DOHH2 (cell line): Measurements from ENCODE around the gene ZBED5.
"Not testable (repeated sequence)": the region's sequence is repeated elsewhere in the genome, so short reads cannot be mapped to it uniquely, and the experiment has no call there.

ENCODE experiments used
- H3F3A ChIP-seq: fragments of 200-600 bp; sonication (generic), shearing (Covaris generic); 2 replicates; pipeline ENCODE4 v1.6.0; 2016; ENCODE audit warnings: antibody characterized with exemption, mild to moderate bottlenecking; ENCODE audit not compliant: control insufficient read depth, insufficient read depth
- H3K27ac ChIP-seq: fragments of 200-600 bp; sonication (generic); 2 replicates; pipeline ENCODE4 v1.5.1; 2014; ENCODE audit warnings: low read depth, mild to moderate bottlenecking, low read length, moderate library complexity
- H3K27me3 ChIP-seq: fragments of 200-600 bp; sonication (generic); 2 replicates; pipeline ENCODE4 v1.6.1; 2014; ENCODE audit warnings: mild to moderate bottlenecking, low read length, mixed read lengths; ENCODE audit not compliant: control insufficient read depth
- H3K36me3 ChIP-seq: fragments of 200-600 bp; sonication (generic); 2 replicates; pipeline ENCODE4 v1.6.1; 2014; ENCODE audit warnings: mild to moderate bottlenecking, low read length, moderate library complexity, mixed read lengths; ENCODE audit not compliant: control insufficient read depth
- H3K4me1 ChIP-seq: fragments of 200-600 bp; sonication (generic); 2 replicates; pipeline ENCODE4 v1.6.1; 2014; ENCODE audit warnings: mild to moderate bottlenecking, low read length, mixed read lengths; ENCODE audit not compliant: control insufficient read depth
- H3K4me2 ChIP-seq: fragments of 200-600 bp; sonication (generic); 2 replicates; pipeline ENCODE4 v1.6.0; 2014; ENCODE audit warnings: mild to moderate bottlenecking, low read length, moderate library complexity
- H3K4me3 ChIP-seq: fragments of 200-600 bp; sonication (generic); 2 replicates; pipeline ENCODE4 v1.5.1; 2014; ENCODE audit warnings: mild to moderate bottlenecking, low read length, mixed read lengths
- H3K79me2 ChIP-seq: fragments of 200-600 bp; sonication (generic); 2 replicates; pipeline ENCODE4 v1.6.1; 2014; ENCODE audit warnings: mild to moderate bottlenecking, low read length, mixed read lengths; ENCODE audit not compliant: control insufficient read depth
- H3K9me2 ChIP-seq: fragments of 200-600 bp; sonication (generic); replicated peaks from 2 replicates; pipeline ENCODE4 v1.6.1; 2014; ENCODE audit warnings: mild to moderate bottlenecking, low read length, mixed read lengths; ENCODE audit not compliant: control insufficient read depth
- H3K9me3 ChIP-seq: fragments of 200-600 bp; sonication (generic); 2 replicates; pipeline ENCODE4 v1.6.1; 2014; ENCODE audit warnings: antibody characterized with exemption, low read length, mixed read lengths; ENCODE audit not compliant: control insufficient read depth, insufficient read depth
- H4K20me1 ChIP-seq: fragments of 200-600 bp; sonication (generic); 2 replicates; pipeline ENCODE4 v1.6.0; 2014; ENCODE audit warnings: low read depth, mild to moderate bottlenecking, antibody characterized with exemption, low read length, moderate library complexity; ENCODE audit not compliant: control insufficient read depth, insufficient read depth
- EZH2phosphoT487 ChIP-seq: fragments of 200-600 bp; sonication (generic); IDR thresholded peaks from 2 replicates; pipeline ENCODE4 v1.6.1; 2017; ENCODE audit warnings: borderline replicate concordance, mild to moderate bottlenecking, antibody characterized with exemption, low read length, moderate library complexity, mixed read lengths
- TF ChIP-seq, protein P1 (sequence below): fragments of 200-600 bp; sonication (generic); IDR thresholded peaks from one replicate; pipeline ENCODE4 v1.5.1; 2014; ENCODE audit warnings: antibody characterized with exemption, mild to moderate bottlenecking, low read depth, low read length; ENCODE audit not compliant: poor library complexity, severe bottlenecking

Gene ZBED5

DNA sequence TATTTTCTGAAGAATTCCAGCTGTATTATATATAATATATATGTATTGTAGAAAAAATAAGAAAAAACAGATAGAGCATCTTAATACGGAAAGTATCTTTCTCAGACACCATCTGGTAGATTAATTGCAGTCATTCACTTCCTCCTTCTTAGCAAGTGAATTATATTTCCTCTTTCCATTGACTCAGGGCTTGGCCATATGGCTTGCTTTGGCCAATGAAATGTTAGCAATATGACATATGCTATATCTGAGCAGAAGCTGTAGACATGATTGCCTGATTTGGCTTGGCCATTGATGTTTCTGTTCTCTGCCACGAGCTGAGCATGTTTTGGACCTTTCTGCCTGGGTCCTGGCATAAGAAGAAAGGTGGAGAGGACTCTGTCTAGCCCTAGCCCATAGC is 34.4 kb upstream of the ZBED5 start:
- Histone ChIP-seq H3K9me2 (no peaks in the 10 kb centered on the region), H3K4me3 (no peak overlapping the region), H3K27me3 (no peaks in the 10 kb centered on the region), H3F3A (no peaks in the 10 kb centered on the region), H3K27ac (no peak overlapping the region), H3K9me3 (no peaks in the 10 kb centered on the region; the same call in 1 of the 2 replicates), H3K4me1 (peaks cover 3% of the 10 kb centered on the region; the same call in 1 of the 2 replicates), H3K36me3 (no peaks in the 10 kb centered on the region), H4K20me1 (no peaks in the 10 kb centered on the region), H3K79me2 (no peaks in the 10 kb centered on the region), H3K4me2 (no peak overlapping the region)
- TF ChIP-seq, protein P1, sequence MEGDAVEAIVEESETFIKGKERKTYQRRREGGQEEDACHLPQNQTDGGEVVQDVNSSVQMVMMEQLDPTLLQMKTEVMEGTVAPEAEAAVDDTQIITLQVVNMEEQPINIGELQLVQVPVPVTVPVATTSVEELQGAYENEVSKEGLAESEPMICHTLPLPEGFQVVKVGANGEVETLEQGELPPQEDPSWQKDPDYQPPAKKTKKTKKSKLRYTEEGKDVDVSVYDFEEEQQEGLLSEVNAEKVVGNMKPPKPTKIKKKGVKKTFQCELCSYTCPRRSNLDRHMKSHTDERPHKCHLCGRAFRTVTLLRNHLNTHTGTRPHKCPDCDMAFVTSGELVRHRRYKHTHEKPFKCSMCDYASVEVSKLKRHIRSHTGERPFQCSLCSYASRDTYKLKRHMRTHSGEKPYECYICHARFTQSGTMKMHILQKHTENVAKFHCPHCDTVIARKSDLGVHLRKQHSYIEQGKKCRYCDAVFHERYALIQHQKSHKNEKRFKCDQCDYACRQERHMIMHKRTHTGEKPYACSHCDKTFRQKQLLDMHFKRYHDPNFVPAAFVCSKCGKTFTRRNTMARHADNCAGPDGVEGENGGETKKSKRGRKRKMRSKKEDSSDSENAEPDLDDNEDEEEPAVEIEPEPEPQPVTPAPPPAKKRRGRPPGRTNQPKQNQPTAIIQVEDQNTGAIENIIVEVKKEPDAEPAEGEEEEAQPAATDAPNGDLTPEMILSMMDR, result no peak
- TF ChIP-seq EZH2phosphoT487, result no peak

DNA sequence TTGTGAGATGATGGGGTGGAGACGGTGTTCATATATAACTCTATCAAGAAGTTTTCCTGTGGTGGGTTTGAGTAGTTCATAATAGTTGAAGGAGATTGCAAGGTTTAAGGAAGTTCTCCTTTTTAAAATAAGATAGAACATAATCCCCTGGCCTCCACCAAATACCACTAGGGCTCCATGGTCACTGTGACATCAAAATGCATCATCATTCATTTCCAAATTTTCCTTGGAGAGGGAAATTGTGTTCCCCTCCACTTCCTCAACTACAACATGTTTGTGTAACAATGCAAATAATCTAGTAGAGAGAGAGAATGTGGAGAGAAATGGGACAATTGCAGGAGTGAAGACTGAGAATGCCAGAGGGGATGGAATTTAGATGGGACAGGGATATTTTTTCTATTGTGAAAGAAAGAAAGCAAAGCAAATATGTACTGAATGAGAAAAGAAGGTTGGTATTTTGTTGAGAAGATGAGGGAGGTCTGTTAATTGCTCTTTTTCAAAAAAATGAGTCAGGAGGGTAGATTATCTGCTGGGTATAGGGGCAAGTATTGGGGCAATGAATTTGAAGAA is 33.4 kb upstream of the ZBED5 start:
- Histone ChIP-seq H3K4me2 (no peak overlapping the region), H3K4me1 (peaks cover 3% of the 10 kb centered on the region; the same call in 1 of the 2 replicates), H3K9me3 (no peaks in the 10 kb centered on the region; the same call in 1 of the 2 replicates)

DNA sequence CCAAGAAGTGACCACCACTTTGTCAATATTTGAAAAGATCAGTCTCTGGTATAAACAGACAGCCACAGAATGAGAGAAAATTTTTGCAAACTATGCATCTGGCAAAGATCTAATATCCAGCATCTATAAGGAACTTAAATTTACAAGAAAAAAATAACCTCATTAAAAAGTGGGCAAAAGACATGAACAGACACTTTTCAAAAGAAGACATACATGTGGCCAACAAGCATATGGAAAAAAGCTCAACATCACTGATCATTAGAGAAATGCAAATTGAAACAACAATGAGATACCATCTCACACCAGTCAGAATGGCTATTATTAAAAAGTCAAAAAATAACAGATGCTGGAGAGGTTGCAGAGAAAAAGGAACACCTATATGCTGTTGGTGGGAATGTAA is 32.2 kb upstream of the ZBED5 start:
- H4K20me1 ChIP-seq, H3K79me2 ChIP-seq, H3K4me3 ChIP-seq, H3F3A ChIP-seq, H3K9me3 ChIP-seq, H3K27me3 ChIP-seq, H3K4me1 ChIP-seq, H3K4me2 ChIP-seq, H3K27ac ChIP-seq, H3K36me3 ChIP-seq, H3K9me2 ChIP-seq: not testable (repeated sequence)

More for the DNA sequence above, 33.4 kb upstream of the ZBED5 start:
- no peaks in the 10 kb centered on the region for H3K9me2 ChIP-seq
- no peaks in the 10 kb centered on the region for H4K20me1 ChIP-seq
- no peaks in the 10 kb centered on the region for H3K27me3 ChIP-seq
- no peaks in the 10 kb centered on the region for H3F3A ChIP-seq
- H3K4me3 ChIP-seq, result no peak overlapping the region
- no peak overlapping the region for H3K27ac ChIP-seq
- TF ChIP-seq EZH2phosphoT487, result no peak
- H3K79me2 ChIP-seq, result no peaks in the 10 kb centered on the region
- H3K36me3 ChIP-seq, result no peaks in the 10 kb centered on the region

DNA sequence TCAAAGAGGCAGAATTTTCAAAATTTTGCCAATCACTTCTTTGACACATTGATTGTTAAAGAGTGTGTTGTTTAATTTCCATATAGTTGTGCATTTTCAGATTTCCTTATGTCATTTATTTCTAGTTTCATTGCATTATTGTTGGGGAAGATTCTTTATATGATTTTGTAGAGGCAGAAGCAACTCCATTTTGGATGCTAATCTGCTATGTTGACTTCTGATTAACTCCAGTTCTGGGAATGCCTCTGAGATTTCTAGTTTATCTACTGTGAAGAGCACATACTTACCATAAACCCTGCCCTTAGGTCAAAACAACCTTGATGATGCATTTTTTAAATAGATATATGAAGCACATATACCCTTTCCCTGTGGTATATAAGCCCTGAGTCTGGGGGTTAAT is 29.5 kb upstream of the ZBED5 start:
- no peaks in the 10 kb centered on the region for H3K36me3 ChIP-seq
- no peaks in the 10 kb centered on the region for H3K79me2 ChIP-seq
- H3K9me2 ChIP-seq, result no peaks in the 10 kb centered on the region
- peaks cover 1% of the 10 kb centered on the region; the same call in 1 of the 2 replicates for H3K4me1 ChIP-seq
- H4K20me1 ChIP-seq, result no peaks in the 10 kb centered on the region
- no peaks in the 10 kb centered on the region for H3F3A ChIP-seq
- H3K4me2 ChIP-seq, result no peak overlapping the region
- no peaks in the 10 kb centered on the region; the same call in 1 of the 2 replicates for H3K9me3 ChIP-seq
- TF ChIP-seq EZH2phosphoT487, result no peak
- TF ChIP-seq, protein P1, result no peak
- H3K27me3 ChIP-seq, result no peaks in the 10 kb centered on the region
- H3K27ac ChIP-seq, result no peak overlapping the region
- H3K4me3 ChIP-seq, result no peak overlapping the region
